ENCODE data around the gene KLF11. TPM values are rescaled to one million over a fixed set of nuclear protein-coding genes. Genes with fewer than 3 reads are reported as not detected.

The KLF11 gene
- total RNA-seq, 4 donors from 2014 or later, result 42.5 to 86.1 (median 61.2) TPM

- no peak overlapping the region for H3K4me3 ChIP-seq (ENCODE audit: low read depth, poor library complexity, severe bottlenecking)
- intact Hi-C loops (cut with DNase I; ENCODE audit: low total_unique reads), result loop anchor here (5.0 to 10.0 kb wide), 2 partner anchors 366 to 594 kb away; no protein-coding TSS in a partner anchor
- 97% methylated on average over 16 of the region's 16 CpGs for WGBS, 2 donors
- no peak for DNase-seq (ENCODE audit: low spot score in 2 of 2)
- TF ChIP-seq POLR2A (IDR thresholded peaks at IDR 0.05), result no peak
These were observed 27.8 kb downstream of the KLF11 start for GRCh38 chr2:10071176-10071575.

DNA sequence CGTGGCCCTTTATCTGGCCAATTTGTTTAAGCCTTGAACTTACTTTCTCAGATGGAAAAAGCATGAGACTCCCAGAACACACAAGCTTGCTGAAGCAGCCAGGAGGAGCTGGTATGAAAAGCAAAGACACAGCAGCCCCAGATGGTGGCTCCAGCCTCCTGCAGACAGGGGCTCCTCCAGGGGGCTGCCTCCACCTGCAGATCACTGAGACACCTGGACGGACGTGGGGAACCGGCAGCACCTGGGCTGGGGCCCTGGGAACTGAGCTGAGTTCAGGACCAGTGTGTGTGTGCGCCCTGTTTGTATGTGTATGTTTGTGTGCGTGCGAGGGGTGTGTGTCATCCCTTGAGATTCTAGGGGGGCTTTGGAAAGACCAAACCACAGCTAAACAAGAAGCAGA is 28.2 kb downstream of the KLF11 start:
- DNase-seq (ENCODE audit: low spot score in 2 of 2), result no peak
- H3K4me3 ChIP-seq (ENCODE audit: low read depth, poor library complexity, severe bottlenecking), result no peak overlapping the region
- no peak for TF ChIP-seq POLR2A (IDR thresholded peaks at IDR 0.05)
- intact Hi-C loops (cut with DNase I; ENCODE audit: low total_unique reads), result loop anchor here (5.0 to 10.0 kb wide), 2 partner anchors 366 to 593 kb away; no protein-coding TSS in a partner anchor
- WGBS, 2 donors, result 95 to 96% methylated on average over 7 of the region's 7 CpGs

DNA sequence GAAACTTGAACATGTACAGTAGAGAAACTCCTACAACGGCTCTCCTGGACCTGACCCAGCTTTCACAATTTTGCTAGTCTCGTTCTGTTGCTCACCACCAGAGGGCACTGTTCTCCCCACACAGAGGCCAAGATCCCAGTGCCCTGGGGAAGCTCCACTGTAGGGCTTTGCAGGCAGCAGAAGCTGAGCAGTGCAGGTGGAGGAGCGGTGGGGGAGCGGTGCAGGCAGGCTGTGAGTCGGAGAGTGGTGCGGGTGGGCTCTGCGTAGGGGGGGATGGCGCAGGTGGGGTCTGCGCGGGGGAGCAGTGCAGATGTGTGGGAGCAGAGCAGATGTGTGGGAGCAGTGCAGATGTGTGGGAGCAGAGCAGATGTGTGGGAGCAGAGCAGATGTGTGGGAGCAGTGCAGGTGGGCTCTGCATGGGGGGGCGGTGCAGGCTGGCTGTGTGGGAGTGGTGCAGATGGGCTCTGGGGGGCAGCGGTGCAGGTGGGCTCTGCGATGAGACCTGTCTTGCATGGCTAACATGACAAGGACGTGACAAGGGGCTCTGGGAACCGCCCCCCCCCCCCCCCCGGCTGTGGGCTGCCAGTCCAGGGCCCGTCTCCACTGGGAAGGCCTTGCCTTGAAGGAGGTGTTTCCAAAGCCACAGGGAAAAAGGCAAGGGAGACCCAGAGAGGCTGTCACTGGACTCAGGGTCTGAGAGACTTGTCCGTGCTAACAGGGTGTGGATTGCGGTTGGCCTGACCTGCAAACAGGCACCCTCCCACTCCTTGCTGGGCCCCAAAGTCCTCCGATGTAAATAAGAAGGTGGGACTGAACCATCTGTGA is 29.5 kb downstream of the KLF11 start:
- intact Hi-C loops (cut with DNase I; ENCODE audit: low total_unique reads), result loop anchor here (5.0 to 10.0 kb wide), 2 partner anchors 364 to 592 kb away; no protein-coding TSS in a partner anchor
- TF ChIP-seq, protein P1, sequence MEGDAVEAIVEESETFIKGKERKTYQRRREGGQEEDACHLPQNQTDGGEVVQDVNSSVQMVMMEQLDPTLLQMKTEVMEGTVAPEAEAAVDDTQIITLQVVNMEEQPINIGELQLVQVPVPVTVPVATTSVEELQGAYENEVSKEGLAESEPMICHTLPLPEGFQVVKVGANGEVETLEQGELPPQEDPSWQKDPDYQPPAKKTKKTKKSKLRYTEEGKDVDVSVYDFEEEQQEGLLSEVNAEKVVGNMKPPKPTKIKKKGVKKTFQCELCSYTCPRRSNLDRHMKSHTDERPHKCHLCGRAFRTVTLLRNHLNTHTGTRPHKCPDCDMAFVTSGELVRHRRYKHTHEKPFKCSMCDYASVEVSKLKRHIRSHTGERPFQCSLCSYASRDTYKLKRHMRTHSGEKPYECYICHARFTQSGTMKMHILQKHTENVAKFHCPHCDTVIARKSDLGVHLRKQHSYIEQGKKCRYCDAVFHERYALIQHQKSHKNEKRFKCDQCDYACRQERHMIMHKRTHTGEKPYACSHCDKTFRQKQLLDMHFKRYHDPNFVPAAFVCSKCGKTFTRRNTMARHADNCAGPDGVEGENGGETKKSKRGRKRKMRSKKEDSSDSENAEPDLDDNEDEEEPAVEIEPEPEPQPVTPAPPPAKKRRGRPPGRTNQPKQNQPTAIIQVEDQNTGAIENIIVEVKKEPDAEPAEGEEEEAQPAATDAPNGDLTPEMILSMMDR (IDR thresholded peaks at IDR 0.05), result no peak
- no peak for TF ChIP-seq POLR2A (IDR thresholded peaks at IDR 0.05)
- 33 to 35% methylated on average over 19 to 20 of the region's 20 CpGs for WGBS, 2 donors
- no peak overlapping the region for H3K4me3 ChIP-seq (ENCODE audit: low read depth, poor library complexity, severe bottlenecking)
- peak; percentile 77 to 94 for DNase-seq (ENCODE audit: low spot score in 2 of 2)

DNA sequence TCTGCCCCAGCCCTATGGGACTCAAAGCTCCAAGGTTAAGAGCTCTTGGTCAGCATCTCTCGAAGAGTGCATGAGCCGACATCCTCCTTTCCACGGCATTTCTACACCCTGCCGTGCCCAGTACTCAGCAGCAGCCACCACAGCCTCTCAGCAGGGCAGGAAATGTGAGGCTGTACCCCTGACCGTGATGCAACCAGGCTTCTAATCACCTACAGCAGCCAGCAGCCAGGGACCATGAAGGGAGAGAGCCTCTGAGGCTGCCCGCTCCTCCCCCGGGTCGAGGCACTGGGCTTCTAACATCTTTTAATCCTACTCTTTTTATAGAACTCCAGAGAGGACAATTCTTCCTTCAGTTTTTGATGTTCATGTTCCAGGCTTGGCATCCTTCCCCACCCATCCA is 30.4 kb downstream of the KLF11 start:
- no peak for TF ChIP-seq POLR2A (IDR thresholded peaks at IDR 0.05)
- TF ChIP-seq, protein P1 (IDR thresholded peaks at IDR 0.05), result no peak
- DNase-seq (ENCODE audit: low spot score in 2 of 2), result no peak
- WGBS, 2 donors, result 76 to 81% methylated on average over 8 of the region's 8 CpGs
- H3K4me3 ChIP-seq (ENCODE audit: low read depth, poor library complexity, severe bottlenecking), result no peak overlapping the region
- intact Hi-C loops (cut with DNase I; ENCODE audit: low total_unique reads), result loop anchor here (5.0 to 10.0 kb wide), 2 partner anchors 364 to 591 kb away; no protein-coding TSS in a partner anchor

GRCh38 chr2:10075101-10075500 is 31.8 kb downstream of the KLF11 start:
- TF ChIP-seq POLR2A (IDR thresholded peaks at IDR 0.05), result no peak
- TF ChIP-seq, protein P1 (IDR thresholded peaks at IDR 0.05), result no peak
- WGBS, 2 donors, result 78 to 80% methylated on average over 13 of the region's 13 CpGs
- no peak overlapping the region for H3K4me3 ChIP-seq (ENCODE audit: low read depth, poor library complexity, severe bottlenecking)
- intact Hi-C loops (cut with DNase I; ENCODE audit: low total_unique reads), result loop anchor here (10.0 kb wide), 1 partner anchor 590 kb away; no protein-coding TSS in a partner anchor
- no peak for DNase-seq (ENCODE audit: low spot score in 2 of 2)

DNA sequence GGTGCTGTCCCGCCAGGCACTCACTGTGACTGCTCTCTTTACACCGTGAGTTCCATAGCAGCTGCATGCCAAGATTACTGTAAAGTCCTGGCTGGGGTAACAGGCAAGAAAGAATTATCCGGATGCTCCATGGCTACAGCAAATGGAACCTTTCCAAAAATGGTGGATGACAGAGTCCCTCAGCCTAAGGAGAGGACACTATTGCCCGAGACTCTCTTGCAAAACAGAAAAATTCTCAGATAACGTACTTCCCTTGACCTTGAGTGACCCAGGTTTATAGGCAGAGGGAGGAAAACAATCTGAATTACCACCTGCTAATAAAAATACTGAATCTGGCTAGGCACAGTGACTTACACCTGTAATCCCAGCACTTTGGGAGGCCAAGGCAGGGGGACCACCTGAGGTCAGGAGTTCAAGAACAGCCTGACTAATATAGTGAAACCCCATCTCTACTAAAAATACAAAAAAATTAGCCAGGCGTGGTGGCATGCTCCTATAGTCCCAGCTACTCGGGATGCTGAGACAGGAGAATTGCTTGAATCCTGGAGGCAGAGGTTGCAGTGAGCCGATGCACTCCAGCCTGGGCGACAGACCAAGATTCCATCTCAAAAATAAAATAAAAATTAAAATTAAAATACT is 32.3 kb downstream of the KLF11 start:
- DNase-seq (ENCODE audit: low spot score in 2 of 2), result no peak
- no peak for TF ChIP-seq POLR2A (IDR thresholded peaks at IDR 0.05)
- TF ChIP-seq, protein P1 (IDR thresholded peaks at IDR 0.05), result no peak
- intact Hi-C loops (cut with DNase I; ENCODE audit: low total_unique reads), result loop anchor here (10.0 kb wide), 1 partner anchor 589 kb away; no protein-coding TSS in a partner anchor
- 70 to 74% methylated on average over 9 of the region's 9 CpGs for WGBS, 2 donors
- H3K4me3 ChIP-seq (ENCODE audit: low read depth, poor library complexity, severe bottlenecking), result no peak overlapping the region

Data from lower leg skin (tissue), 4 donors.